NCI-H748 (cell line): Measurements from ENCODE around the gene E4F1.
A peak's percentile ranks its signal among the peaks of the same experiment; 100 is the strongest.

Experiments
- DNase-seq: peaks from one replicate; lab custom pipeline; 2025; ENCODE audit not compliant: unreplicated experiment; lab: John Stamatoyannopoulos, UW

The E4F1 gene

GRCh38 chr16:2205104-2205966, 18.1 kb upstream of the E4F1 start, which contains the start of gene MLST8:
MLST8 (plus strand) TSS chr16:2205454; CDS start chr16:2206086, 632 bp downstream.
- peak; percentile 78 for DNase-seq

DNA sequence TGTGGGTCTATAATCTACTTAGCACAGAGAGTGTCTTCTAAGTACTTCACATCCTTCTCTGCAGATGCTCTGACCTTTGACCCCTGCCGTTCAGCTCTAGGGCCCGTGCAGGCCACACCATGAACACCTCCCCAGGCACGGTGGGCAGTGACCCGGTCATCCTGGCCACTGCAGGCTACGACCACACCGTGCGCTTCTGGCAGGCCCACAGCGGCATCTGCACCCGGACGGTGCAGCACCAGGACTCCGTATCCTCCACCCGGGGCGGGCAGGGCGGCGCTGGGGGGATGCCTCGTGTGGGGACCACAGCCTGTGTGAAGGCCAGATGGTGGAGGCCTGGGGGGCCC, 17.5 kb upstream of the E4F1 start:
- no peak for DNase-seq

DNA sequence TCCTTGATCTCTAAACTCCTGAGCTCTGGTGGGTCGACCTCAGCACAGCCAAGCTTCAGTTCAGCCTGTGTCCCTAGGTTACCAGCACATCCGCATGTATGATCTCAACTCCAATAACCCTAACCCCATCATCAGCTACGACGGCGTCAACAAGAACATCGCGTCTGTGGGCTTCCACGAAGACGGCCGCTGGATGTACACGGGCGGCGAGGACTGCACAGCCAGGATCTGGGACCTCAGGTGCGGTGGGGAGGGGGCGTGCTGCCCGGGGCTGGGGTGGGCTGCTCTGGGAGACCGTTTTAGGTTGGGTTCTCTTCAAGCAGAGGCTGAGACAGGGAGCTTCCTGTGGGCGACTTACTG, 17.0 kb upstream of the E4F1 start:
- no peak for DNase-seq

DNA sequence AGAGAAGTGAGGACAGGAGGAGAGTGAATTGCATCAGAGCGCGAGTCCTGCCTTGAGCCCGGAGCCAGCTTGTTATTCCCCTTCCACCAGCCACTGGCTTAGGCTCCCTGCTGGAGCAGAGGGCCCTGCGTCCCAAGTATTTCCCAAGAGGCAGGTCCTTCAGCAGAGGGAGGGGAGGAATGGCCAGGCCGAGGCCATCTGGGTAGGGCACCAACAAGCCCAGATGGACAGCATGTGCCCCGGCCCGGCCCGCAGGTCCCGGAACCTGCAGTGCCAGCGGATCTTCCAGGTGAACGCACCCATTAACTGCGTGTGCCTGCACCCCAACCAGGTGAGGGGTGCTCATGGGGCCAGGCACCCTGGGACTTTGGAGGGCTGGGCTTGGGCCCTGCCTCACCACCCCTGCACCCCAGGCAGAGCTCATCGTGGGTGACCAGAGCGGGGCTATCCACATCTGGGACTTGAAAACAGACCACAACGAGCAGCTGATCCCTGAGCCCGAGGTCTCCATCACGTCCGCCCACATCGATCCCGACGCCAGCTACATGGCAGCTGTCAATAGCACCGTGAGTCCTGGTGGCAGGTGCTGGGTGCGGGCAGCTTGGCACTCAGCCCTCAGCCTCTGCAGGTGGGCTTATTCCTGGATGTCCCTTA, 16.5 kb upstream of the E4F1 start:
- DNase-seq, result no peak

DNA sequence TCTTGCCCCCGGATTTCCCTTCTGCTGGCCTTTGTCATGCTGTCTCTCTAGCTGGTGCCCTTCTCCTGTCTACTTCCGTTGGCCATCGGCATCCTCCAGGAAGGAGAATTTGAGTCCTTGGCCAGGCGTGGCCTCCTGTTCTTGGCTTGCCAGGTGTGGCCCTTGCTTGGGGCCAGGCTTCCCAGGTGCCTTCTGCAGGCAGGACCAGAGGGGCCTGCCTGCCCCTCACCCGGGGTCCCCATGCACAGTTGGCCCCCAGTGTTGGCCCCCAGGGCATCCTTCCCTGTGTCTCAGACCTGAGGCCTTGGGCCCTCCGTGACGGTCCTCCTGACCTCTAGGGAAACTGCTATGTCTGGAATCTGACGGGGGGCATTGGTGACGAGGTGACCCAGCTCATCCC, 15.5 kb upstream of the E4F1 start:
- DNase-seq, result no peak

GRCh38 chr16:2208308-2208707, 15.1 kb upstream of the E4F1 start:
- no peak for DNase-seq

DNA sequence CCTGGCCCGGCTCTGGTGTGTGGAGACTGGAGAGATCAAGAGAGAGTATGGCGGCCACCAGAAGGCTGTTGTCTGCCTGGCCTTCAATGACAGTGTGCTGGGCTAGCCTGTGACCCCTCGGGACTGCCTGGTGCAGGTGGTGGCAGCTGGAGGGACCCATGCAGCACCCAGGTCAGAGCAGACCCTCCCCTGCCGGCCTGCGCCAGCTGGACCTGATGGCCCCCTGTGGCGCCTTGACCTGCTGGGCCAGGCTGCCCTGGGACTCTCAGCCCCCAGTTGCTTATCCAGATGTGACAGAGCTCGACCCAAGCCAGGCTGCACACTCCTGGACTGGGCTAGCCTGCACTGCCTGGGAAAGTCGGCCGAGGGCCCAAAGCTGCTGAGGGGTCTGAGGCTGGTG, 14.6 kb upstream of the E4F1 start:
- DNase-seq, result no peak

DNA sequence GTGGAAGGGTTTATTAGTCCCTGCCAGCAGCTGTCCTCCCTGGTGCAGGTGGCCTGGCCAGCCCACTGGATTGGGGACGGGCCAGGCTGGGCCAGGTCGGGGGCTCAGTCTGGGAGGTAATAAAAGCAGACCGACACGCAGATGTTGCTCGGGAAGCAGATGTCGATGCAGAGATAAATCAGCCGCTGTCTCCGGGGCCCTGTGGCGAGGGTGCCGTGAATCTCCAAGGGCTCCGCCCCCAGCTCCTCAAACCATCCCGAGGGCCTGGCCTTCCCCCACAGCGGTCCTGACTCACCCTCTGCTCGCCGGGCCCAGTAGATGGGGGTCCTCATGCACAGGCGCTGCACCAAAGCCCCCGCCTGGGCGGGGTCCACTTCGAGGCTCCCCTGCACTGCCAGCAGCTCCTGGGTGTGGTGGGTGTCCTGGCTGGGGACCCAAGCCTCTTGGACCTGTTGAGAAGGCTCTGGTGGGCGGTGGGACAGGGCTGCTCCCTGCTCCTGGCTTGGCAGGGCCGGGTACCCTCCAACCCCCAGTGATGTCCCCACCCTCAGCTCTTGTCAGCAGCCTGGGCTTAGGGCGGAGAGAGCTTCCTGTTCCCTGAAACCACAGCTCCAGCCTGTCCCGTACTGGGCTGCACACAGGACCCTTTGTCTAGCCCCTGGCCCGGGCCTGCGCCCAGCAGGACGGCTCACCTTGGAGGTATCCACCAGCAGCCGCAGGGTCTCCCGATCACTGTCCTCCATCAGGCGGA, 14.0 kb upstream of the E4F1 start:
- no peak for DNase-seq

DNA sequence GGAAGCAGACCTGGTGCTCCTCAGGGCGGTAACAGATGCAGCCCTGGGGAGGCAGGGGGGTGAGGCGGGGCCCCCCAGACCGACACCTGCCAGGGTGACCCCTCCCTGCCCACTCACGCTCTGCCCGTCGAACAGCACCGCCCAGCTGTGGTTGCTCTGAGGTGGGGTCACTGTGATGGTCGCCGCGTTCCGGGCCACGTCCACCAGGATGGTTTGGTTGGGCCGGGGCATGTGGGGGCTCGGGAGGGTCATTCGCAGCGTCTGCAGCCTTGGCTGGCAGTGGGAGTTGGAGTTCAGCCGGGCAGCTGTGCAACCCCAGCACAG, 13.4 kb upstream of the E4F1 start:
- DNase-seq, result no peak

GRCh38 chr16:2210386-2211365, 12.7 kb upstream of the E4F1 start, which contains the start of gene BRICD5:
BRICD5 (minus strand) TSS chr16:2210863; CDS start chr16:2210833, 30 bp downstream.
- no peak for DNase-seq

GRCh38 chr16:2211923-2212347, 11.5 kb upstream of the E4F1 start:
- DNase-seq, result no peak

GRCh38 chr16:2212362-2213324, 10.7 kb upstream of the E4F1 start:
- no peak for DNase-seq

GRCh38 chr16:2213817-2214718, 9.3 kb upstream of the E4F1 start:
- DNase-seq, result peak; percentile 42

- DNase-seq, result no peak
Observed at GRCh38 chr16:2214719-2214968, 8.7 kb upstream of the E4F1 start, which contains the start of gene PGP. PGP (minus strand) TSS chr16:2214840; CDS start chr16:2214777, 63 bp downstream.

GRCh38 chr16:2216330-2216729, 7.1 kb upstream of the E4F1 start:
- no peak for DNase-seq

DNA sequence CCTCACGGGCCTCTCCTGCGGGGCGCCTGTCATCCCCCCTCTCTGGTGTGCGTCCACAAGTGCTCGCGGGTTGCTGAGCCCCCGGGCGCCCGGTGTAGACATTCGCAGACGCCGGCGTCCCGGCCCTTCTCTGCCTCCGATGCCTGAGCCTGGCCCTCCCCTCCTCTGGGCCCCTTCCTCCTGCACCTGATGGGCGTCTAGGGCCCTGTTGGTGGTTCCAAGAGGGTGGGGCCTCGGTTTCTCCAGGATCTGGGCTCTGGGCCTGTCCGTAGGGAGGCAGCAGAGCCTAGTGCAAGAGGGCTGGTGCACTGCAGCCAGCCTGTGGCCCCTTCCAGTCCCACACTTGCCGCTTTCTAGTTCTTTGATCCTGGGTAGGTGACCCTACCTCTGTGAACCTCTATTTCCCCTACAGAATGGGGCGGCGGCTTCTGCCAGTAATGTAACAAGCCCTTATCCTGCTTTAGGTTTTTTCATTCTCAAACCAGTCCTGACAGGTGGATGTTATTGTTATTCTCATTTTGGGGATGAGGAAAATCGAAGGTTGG, 623 bp downstream of the E4F1 start:
- DNase-seq, result peak; percentile 53

DNA sequence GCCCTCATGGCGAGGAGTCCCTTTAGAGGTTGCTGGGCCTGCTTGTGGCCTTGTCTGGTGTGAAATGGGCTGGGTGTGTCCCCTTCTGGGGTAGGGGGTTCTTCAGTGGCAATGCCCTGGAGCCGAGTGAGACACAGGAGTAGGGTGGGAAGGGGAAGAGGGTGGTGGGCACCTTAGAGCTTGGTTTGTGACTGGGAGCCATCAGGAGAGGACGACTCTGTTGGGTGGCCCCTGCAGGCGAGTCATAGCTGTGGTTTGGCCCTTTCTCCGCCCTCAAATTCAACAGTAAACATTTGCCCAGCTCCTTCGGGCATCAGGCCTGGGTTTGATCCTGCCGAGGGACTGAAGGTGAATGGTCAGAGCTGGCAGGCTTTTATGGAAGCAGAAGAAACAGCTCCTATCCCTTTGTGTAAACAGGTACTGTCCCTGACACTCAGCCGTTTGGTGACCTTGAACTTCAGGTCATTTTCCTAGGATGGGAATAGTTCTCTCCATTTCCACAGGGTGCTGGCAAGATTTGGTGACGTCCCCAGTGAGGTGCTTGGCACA, 2.9 kb downstream of the E4F1 start:
- DNase-seq, result no peak

DNA sequence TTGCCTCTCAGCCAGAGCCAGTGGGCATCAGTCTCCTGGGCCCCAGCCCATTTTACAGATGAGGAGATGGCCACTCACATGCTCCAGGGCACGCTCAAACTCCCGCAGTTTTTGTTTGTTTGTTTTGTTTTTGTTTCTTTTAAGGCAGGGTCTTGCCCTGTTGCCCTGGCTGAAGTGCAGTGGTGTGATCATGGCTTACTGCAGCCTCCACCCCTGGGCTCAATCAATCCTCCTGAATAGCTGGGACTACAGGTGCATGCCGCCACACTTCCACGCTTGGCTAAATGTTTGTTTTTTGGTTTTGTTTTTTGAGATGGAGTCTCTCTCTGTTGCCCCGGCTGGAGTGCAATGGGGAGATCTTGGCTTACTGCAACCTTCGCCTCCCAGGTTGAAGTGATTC, 3.5 kb downstream of the E4F1 start:
- no peak for DNase-seq
